Kidney tubule cell (primary cell): ENCODE results near the gene SRRD.
A peak's percentile ranks its signal among the peaks of the same experiment; 100 is the strongest.
"Not testable (repeated sequence)": the region's sequence is repeated elsewhere in the genome, so short reads cannot be mapped to it uniquely, and the experiment has no call there.

Source experiments
- DNase-seq: peaks from one replicate; pipeline ENCODE4 v3.0.0-alpha.2; 2018; ENCODE audit warnings: low spot score

The SRRD gene

DNA sequence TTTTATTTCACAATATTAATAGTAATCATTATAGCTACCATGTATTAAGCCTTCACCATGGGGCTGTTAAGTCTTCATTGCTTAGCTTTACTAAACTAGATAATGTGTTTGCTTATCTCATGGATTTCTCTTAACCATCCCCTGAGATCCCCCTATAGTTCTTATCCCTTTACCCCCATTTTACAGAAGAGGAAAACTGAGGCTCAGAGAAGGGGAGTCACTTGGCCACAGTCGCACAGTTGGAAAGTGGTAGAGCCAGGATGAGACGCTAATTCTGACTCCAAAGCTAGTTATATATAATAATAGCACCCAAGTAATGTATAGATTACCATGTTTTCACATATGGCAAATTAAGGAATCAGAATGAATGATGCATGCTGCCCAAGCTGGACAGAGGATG, 38.3 kb downstream of the SRRD start:
- no peak for DNase-seq

DNA sequence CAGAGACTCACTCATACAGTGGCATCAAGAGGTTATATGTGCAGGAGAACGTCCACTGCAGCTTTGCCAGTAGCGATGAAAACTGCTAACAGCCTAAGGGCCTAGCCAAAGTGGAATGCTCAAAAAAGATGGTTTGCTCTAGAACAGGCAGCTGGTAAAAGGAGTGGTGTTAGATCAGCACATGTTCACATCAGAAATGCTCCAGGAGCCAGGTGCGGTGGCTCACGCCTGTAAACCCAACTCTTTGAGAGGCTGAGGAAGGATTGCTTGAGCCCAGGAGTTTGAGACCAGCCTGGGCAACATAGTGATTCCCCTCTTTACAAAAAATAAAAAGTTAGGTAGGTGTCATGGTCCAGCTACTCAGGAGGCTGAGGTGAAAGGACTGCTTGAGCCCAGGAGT, 38.9 kb downstream of the SRRD start:
- no peak for DNase-seq

DNA sequence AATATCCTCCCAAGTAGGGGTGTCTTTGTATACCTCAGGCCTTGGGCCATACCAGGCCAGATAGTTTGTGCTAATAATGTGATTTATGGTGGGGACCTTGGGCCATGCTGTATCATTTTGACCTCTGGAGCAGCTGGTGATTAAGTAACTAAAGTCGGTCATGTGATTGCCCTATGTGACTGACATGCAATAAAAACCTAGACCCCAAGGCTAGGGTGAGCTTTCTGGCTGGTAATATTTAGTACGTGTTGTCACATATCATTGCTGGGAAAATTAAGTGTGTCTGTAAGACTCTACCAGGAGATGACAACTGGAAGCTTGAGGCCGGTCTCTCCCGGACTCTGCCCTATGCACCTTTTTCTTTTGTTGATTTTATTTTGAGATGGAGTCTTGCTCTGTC, 41.2 kb downstream of the SRRD start:
- no peak for DNase-seq

DNA sequence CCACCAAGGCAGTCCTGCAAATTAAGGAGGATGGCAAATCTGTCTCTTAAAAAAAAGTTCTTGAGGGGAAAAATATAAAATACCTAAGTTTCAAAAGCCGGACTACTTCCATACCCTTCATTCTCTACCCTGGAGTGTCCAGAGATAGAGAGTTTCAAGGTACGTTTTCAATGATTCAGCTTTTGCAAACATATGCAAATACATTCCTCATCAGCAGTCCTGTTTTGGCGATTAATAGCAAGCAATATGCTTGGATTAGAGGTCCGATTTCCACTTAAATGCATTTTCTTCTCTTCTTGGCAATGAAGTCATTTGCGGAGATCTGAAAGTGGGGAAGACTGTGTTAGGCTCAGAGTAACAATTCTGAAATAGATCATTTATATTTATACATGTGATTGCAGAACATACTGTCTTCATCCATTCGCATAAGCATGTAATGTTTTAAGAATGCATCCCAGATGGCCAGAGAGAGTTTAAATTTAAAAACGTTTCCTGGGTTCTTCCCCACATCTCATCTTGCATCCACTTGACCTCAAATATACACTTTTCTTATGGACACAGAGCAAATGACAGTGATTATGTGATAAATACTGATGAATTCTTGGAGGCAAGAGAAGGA, 42.4 kb downstream of the SRRD start:
- no peak for DNase-seq

DNA sequence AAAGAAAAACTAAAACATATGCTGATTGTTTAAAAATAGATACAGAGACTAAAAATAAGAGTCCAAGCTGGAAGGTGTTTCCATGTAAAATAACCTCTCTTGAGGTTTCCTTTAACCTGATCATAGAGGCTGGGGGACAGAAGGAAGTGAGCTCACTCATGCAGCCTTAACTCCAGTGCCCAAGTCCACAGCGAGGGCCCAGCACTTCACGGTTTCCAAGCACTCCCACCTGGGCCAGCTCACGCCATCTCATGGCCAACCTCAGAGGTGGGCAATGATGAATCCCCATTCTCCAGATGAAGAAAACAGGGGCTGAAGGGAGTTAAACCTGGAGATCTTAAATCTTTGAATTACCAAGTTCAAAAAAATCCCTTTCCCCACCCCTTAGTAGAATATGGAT, 43.5 kb downstream of the SRRD start:
- no peak for DNase-seq

DNA sequence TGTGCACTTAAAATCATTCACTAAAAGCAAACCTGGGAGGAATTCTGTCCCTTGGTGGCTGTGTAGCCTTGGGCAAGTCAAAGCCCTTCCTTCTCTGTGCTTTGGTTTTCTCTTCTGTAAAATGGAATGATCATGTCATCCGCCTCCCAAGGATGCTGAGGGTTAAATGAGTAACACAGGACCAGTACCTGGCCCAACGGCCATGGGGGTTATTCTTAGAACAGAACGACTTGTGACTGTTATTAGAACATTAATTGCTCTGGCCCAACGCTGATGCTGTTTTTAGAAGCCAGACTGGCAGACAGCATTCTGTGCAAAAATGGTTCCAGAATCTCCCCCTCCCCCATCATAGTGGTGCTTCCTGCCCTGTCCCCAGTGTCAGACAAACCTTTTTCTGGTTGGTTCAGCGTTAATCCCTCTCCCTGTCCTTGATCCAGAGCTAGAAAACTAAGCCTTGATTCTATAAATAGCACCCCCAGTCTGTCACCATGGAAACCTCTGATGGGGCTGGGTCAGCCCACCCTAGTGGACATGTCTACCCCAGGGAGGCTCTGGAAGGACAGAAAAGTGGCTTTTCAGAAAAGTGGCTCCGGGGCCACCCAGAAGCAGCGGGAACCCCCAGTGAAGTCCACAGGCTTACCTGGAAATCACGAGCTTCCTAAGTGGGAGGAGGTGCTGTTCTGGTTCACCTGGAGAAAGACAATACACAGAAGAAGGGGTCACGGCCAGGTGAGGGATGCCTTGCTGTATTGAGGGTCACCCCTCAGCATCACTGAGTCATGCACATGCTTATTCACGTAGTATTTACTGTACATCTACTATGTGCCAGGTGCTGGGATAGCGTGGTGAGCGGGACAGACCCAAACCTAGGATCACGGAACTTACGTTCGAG, 44.1 kb downstream of the SRRD start:
- no peak for DNase-seq

DNA sequence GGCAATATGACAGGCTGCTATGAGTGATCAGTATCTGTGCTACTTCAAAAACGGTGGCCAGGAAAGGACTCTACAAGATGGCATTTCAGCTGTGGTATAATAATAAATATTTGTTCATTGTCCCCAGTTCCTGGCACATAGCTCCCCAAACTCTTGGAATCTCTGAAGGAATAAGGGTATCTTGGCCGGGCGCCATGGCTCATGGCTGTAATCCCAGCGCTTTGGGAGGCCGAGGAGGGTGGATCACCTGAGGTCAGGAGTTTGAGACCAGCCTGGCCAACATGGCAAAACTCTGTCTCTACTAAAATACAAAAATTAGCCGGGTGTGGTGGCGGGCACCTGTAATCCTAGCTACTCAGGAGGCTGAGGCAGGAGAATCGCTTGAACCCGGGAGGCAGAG, 44.8 kb downstream of the SRRD start:
- DNase-seq = not testable (repeated sequence)

DNA sequence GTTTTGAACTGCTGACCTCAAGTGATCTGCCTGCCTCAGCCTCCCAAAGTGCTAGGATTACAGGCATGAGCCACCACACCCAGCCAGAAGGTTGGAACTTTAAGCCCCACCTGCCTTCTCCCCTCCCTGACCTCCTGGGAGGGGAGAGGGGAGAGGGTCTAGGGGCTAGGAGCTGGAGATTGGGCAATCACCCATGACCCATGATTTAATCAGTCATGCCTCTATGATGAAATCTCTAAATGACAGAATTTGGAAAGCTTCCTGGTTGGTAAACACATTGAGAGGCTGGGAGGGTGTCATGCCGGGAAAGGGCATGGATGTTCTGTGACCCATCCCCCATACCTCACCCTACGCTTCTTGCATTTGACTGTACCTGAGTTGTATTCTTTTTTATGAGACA, 45.7 kb downstream of the SRRD start:
- DNase-seq = no peak

DNA sequence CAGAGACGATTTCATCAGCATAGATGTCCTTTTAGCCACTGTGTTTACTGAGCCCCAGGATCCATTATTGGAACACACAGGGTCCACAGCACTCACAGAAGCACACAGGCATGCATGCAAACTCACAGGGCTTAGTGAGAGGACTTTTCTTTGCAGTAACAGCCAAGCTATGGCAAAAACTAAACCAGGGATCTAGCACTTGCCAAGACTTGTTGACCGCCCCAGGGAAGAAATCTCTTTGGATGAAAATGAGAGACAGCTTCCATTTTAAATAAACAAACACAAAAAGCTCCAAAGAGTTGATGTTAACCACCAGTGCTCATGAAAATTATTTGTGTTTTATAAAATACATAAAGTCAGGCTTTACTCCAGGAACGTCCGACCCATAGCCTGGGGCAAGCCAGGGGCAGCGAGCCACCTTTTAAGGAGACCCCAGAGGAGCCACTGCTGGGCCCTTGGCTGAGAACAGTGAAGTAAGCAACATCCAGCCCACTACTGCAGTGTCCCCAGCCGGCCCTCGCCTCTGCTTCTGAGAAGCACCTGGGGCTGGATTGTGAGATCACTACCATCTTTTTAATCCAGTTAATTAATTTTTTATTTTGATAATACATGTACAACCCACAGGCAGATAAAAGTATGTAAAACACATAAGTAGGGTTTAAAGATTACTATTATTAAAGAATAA, 50.6 kb downstream of the SRRD start:
- DNase-seq = no peak

DNA sequence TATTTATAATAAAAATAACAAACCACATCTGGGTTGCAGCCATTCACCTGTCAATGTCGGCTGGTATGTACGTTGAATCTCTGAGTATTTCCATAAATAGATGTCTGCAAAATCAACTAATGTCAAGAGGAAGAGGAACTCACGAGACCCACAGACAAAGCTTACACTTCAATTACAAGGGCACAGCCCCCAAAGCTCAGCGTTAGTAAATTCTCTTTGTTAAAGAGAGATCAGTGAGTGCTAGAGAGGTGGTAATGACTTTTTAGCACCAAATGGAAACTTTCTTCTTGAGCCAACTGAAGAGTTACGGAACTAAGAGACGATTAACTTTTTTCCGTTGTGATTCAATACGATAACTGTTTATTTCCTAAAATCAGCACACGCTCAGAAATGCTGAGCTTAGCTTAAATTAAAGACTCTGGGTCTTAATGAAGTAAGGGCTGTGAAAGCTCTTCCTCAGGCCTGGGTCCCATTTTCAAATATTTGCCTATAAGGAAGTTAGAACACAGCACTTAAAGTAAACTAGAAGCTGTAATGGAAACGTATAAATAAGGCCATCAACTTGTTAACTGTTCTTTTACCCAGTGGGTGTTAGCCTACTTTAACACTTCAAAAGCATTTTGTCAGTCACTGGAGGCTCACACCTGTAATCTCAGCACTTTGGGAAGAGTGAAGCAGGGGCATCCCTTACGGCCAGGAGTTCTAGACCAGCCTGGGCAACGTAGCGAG, 51.4 kb downstream of the SRRD start:
- no peak for DNase-seq

DNA sequence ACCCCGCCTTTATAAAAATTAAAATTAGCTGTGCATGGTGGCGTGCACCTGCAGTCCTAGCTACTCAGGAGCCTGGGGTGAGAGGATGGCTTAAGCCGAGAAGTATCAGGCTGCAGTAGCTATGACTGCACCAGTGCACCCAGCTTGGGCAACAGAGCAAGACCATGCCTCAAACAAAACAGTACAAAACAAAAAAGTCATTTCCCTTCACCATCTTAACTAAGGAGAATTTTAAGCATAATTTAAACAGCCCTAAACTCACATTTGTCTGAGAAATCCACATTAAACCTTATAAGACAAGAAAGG, 51.9 kb downstream of the SRRD start:
- DNase-seq = no peak

DNA sequence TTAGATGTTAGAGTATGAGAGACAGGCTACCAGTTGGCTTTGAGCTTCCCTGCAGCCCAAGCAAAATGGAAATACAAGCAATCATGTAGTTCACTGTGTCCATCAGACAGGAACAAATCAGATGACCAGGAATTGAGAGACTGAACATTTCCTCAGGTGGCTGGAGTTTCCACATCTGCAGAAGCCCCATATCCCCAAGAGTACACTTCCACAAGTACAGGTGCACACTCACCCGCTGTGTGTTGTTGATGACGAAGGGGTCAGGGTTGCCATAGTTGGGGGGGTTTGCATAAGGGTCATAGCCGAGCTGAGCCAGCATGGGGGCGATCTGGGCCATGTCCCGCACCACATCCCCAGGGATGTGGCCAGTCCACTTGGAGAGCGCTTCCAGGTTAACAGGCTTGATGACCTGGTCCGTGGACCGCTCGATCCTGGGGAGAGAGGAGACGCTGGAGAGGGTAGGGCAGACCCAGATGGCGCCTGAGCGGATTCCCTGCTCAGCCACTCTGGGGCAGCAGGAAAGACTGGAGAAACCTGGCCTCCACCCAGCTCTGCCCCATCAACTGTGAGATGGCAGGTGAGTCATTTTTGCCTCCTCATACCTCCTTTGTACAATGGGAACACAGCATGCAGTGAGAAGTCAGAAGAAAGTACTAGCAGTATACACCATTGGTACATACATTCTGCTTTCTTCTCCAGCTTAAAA, 52.5 kb downstream of the SRRD start:
- DNase-seq = peak; percentile 56

DNA sequence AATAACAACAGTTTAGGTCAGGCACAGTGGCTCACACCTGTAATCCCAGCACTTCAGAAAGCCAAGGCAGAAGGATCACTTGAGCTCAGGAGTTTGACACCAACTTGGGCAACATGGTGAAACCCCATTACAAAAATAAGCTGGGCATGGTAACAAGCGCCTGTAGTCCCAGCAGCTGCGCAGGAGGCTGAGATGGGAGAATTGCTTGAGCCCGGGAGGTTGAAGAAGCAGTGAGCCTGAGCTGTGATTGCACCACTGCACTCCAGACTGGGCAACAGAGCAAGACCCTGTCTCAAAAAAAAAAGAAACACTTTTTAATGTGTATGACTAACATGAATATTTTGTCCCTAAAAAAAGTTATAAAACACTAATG, 53.1 kb downstream of the SRRD start:
- no peak for DNase-seq

DNA sequence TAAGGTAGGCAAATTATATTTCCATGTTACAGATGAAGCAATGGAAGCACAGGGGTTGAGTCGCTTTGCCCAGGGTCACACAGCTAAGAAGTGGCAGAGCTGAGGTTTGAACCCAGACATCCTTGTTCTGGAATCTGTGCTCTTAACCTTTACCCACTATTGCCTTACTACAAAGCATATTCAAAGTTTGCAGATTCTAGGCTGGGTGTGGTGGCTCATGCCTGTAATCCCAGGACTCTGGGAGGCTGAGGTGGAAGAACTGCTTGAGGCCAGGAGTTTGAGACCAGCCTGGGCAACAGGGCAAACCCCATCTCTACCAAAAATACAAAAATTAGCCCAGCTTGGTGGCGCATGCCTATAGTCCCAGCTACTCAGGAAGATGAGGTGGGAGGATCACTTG, 56.4 kb downstream of the SRRD start:
- no peak for DNase-seq

DNA sequence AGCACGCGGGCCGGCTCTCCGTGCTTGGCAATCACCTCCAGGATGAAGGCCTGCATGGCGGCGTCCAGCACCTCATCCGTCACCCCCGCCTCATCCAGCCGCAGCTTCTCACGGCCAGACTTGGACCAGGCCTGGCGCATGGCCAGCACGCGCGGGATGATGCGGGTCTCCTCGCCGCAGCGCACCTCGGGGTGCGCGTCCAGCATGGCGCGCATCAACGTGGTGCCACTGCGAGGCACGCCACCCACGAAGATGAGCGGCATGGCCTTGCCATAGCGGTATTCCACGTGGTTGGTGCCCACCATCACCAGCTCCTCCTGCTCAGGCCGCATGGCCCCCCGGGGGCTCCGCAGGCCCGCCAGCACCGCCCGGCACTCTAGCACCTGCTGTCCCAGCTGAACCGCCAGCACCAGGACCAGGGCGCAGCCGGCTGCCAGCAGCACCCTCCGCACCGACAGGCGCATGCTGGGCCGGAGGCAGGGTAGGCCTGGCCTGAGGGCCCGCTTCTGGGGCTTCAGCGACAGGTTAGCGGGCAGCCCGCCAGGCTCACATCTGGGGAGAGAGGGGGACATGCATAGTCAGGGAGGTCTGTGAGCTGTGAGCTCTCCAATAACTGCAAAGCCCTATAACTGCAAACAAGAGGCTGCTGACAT, 57.6 kb downstream of the SRRD start:
- no peak for DNase-seq

DNA sequence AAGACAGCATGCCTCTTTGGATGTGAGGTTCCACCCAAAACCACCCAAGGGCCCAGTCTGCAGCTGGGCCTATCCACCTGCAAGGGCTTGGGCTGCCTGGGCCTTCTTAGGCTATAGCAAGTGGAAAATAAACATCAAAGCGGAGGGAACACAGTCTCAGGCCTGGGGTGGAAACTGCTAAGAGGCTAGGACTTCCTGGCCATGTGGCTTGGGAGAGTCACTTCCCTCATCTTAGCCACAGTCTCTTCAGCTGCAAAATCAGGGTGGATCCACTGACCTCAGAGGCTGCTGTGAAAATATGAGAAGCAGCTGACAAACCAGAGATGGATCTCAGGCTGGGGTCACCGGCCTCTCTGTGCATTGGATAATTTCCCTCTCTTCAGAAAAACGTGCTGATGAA, 59.2 kb downstream of the SRRD start:
- no peak for DNase-seq
